ENCODE results near the gene DGKH. TPM values are rescaled to one million over a fixed set of nuclear protein-coding genes. Genes with fewer than 3 reads are reported as not detected.

DGKH gene
- total and polyA plus RNA-seq, 10 of the 15 experiments (the other 5 are each of a cell fraction or from before 2014, with no cell fraction given) = 1.3 to 15.2 (median 7.3) TPM

DNA sequence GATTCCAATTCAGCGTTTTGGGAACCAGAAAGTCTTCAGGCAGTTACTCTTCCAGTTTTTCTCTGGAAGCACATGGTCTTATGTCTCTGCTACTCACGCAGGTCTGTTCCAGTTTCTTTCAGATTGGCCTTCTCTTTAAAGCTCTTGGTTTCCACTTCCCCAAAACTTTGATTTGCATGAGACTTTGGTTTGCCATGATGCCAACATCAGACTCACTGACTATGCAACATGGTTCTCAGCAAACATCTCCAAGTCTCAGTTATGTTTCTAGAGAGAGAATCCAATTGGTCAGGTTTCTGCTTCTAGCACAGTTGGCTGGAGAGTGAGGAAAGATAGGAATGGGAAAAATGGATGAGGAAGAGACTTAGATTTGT lies 226.6 kb downstream of the DGKH start (continued):
- TF ChIP-seq, protein P1, sequence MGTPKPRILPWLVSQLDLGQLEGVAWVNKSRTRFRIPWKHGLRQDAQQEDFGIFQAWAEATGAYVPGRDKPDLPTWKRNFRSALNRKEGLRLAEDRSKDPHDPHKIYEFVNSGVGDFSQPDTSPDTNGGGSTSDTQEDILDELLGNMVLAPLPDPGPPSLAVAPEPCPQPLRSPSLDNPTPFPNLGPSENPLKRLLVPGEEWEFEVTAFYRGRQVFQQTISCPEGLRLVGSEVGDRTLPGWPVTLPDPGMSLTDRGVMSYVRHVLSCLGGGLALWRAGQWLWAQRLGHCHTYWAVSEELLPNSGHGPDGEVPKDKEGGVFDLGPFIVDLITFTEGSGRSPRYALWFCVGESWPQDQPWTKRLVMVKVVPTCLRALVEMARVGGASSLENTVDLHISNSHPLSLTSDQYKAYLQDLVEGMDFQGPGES (IDR thresholded peaks at IDR 0.05) = no peak
- TF ChIP-seq RFX5 (IDR thresholded peaks at IDR 0.05; ENCODE audit: low read depth, low read length) (no peak), CHD1 (IDR thresholded peaks at IDR 0.05; ENCODE audit: low read depth, low read length) (no peak), MYC (IDR thresholded peaks at IDR 0.05; ENCODE audit: insufficient read depth, insufficient read length, insufficient replicate concordance, low read length, severe bottlenecking) (no peak), CHD4 (IDR thresholded peaks at IDR 0.05) (no peak), MYB (IDR thresholded peaks at IDR 0.05; ENCODE audit: borderline replicate concordance, low read depth, low read length) (no peak), TCF12 (IDR thresholded peaks at IDR 0.05; ENCODE audit: low read depth, low read length) (no peak), RCOR1 (conservative IDR thresholded peaks at IDR 0.05; ENCODE audit: low read depth, low read length) (peak; percentile 46; the same call in 1 of the 2 replicates), CHD2 (IDR thresholded peaks at IDR 0.05; ENCODE audit: borderline replicate concordance, low read depth, low read length) (peak; percentile 22; the same call in 1 of the 2 replicates), FOXK2 (IDR thresholded peaks at IDR 0.05) (no peak), ATF7 (IDR thresholded peaks at IDR 0.05; ENCODE audit: low read depth) (peak; percentile 48; the same call in 1 of the 2 replicates), SIX5 (IDR thresholded peaks at IDR 0.05; ENCODE audit: low read depth, low read length, severe bottlenecking) (no peak), CREB1 (IDR thresholded peaks at IDR 0.05; ENCODE audit: low read depth) (0 out of 2 replicates have a peak, but pooled peaks have one; percentile 23), E2F8 (IDR thresholded peaks at IDR 0.05; ENCODE audit: low read depth, partially characterized antibody) (no peak), ZBED1 (IDR thresholded peaks at IDR 0.05; ENCODE audit: borderline replicate concordance) (no peak), BMI1 (IDR thresholded peaks at IDR 0.05; ENCODE audit: borderline replicate concordance) (no peak), DPF2 (IDR thresholded peaks at IDR 0.05) (0 out of 2 replicates have a peak, but pooled peaks have one; percentile 40), ZBTB33 (IDR thresholded peaks at IDR 0.05) (no peak), RB1 (IDR thresholded peaks at IDR 0.05; ENCODE audit: borderline replicate concordance) (no peak), BRCA1 (IDR thresholded peaks at IDR 0.05; ENCODE audit: low read depth, low read length) (no peak), SUZ12 (IDR thresholded peaks at IDR 0.05; ENCODE audit: unreplicated experiment) (no peak), NRF1 (conservative IDR thresholded peaks at IDR 0.05; ENCODE audit: low read depth, low read length) (no peak), MLLT1 (IDR thresholded peaks at IDR 0.05) (no peak), ETV6 (conservative IDR thresholded peaks at IDR 0.05 in 1 of 2, IDR thresholded peaks at IDR 0.05 in 1 of 2; ENCODE audit: borderline replicate concordance in 1 of 2, low read depth in 1 of 2) (no peak)
